ENCODE results near the gene RAPGEF5. TPM values are rescaled to one million over a fixed set of nuclear protein-coding genes. Genes with fewer than 3 reads are reported as not detected.

The RAPGEF5 gene
- total RNA-seq, 1 experiment from 2014 or later = 3.6 TPM

- peak; percentile 50 for DNase-seq (ENCODE audit: low read depth)
These were observed 137.9 kb downstream of the RAPGEF5 start for GRCh38 chr7:22219036-22219435.

DNA sequence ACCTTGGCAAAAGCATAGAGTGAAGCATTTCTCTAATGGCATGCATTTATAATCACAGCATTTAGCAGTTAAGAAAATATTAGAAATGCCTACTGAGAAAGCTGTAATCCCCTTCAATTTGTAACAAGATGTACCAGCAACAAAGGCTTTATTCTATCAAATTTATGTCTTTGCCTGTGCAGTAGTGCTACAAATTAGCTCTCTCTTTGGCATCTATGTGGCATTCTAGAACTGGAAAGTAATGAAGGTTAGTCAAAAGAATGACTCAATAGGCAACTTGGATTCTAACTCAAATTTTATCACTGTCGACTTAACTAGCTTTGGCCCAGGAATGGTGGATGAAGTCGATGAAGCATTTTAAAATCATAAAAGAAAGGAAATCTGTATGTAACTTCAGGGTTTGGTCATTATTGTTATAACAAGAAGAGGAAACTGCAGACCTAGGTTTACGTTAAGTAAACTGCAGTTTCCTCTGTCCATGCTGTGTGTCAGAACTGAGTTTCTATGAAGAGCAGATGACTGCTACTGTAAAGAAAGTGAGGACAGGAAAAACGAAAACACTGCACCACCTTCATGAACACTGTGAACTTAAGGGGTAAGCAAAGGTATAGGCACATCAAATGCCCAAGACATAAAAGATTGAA lies 140.0 kb downstream of the RAPGEF5 start:
- DNase-seq (ENCODE audit: low read depth) = no peak

- no peak for DNase-seq (ENCODE audit: low read depth)
These were observed 140.6 kb downstream of the RAPGEF5 start for GRCh38 chr7:22216309-22216708.

DNA sequence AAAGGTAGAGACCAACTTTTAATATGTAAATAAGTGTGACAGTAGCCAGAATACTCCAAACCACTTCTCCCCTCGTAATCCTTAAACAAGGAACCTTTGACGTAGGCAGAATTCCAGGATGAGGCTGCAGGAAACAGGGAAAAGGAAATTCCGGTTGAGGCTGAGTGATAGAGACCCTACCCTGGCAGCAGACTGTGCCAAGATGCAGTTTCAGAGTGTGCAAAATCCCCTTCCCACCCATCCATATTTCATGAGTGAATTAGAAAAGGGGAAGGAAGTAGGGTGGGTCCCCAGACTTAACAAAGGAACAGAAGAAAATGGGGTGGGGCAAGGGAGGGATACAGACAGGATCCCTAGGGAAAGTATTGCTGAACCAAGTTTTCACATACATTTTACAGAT lies 143.0 kb downstream of the RAPGEF5 start:
- no peak for DNase-seq (ENCODE audit: low read depth)

DNA sequence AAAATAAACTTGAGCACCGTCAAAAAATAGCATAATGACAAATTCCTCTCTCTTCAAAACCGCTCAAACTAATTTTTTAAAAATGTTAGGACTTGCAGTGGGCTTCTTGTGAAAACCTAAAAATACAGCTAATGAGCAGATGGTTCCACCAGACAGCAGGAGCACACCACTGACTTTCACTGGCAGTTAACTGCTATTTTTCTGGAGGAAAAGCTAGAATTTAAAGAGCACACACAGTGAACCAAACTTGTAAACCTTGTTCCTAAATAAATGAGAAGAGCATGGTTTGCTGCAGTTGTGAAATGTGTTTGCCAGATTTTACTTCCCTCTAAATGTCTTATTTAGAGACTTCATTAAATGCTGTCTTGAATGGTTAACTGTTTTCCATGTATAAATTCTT lies 143.9 kb downstream of the RAPGEF5 start:
- no peak for DNase-seq (ENCODE audit: low read depth)

- DNase-seq (ENCODE audit: low read depth) = no peak
These were observed 146.0 kb downstream of the RAPGEF5 start for GRCh38 chr7:22210967-22211366.

GRCh38 chr7:22210355-22210754 lies 146.6 kb downstream of the RAPGEF5 start:
- no peak for DNase-seq (ENCODE audit: low read depth)

- DNase-seq (ENCODE audit: low read depth) = no peak
These were observed 148.2 kb downstream of the RAPGEF5 start for GRCh38 chr7:22208799-22209198.

GRCh38 chr7:22207724-22208225 lies 149.2 kb downstream of the RAPGEF5 start:
- no peak for DNase-seq (ENCODE audit: low read depth)

GRCh38 chr7:22205631-22206030 lies 151.3 kb downstream of the RAPGEF5 start:
- DNase-seq (ENCODE audit: low read depth) = no peak

DNA sequence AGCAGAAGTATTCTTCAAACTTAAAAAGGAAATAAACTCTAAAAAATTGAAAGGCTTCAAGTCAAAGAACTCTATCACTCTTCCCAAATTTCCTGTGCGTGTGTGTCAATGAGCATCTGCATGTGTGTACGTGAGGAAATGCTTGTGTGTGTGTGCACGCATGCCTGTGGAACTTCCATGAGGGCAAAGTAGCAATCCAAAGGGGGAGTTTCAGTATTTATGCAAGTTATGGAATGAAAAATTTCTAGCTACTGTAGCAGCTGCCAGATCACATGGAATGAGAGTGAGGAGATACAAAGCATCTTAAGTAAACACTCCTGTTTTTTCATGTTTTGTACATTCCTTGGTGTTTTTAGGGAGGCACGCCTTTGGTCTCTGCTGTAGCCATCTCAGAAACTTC lies 152.6 kb downstream of the RAPGEF5 start:
- DNase-seq (ENCODE audit: low read depth) = no peak

- peak; percentile 17 for DNase-seq (ENCODE audit: low read depth)
These were observed 154.8 kb downstream of the RAPGEF5 start for GRCh38 chr7:22202141-22202540.

DNA sequence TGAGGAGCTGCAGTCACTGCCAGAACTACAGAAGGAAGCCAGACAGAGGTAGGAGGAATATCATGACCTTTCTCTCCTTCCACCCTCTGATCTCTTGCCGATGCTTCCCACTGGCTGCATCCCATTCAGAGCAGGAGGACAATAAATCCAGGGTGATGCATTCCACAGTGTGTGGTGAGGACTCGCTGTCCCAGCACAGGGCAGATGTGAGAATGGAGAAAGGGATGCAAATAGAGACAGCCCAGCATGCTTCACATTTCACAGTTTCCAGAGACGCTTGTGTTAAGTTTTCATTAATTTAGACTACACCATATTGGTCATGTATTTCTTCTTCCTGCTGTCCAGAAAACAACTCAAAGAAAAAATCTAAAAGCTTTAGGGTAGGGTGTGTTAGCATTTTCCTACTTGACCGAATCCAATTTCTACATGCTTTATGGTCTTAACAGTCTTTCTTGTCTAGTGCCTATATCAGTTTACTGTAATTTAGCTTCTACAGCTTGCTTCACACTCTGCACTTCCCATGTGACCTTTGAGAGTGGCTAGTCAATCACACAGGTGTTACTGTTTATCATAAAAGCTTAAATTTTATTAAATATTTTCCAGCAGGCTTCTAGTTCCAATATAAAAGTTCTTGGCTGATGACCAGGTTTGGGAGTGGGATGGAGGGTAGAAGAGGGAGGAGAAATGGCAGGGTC lies 155.6 kb downstream of the RAPGEF5 start:
- DNase-seq (ENCODE audit: low read depth) = no peak

DNA sequence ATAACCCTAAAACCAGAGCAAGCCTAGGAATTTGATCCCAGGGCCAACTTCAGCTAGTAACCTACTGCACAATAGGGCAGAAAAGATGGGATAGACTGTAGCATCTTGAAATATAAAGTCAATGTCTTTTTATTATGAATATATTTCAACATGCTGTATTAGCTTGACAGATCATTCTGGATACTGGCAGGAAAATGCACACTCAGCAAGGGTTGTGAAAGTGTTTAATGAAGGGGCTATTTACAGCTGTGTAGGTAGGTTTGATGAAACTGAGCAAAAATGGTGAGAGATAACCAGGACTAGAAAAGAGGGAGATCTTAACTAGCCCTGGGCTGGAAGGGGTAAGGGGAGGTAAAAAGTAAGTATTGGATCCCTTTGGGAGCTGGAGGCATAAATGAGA lies 156.2 kb downstream of the RAPGEF5 start:
- DNase-seq (ENCODE audit: low read depth) = no peak

DNA sequence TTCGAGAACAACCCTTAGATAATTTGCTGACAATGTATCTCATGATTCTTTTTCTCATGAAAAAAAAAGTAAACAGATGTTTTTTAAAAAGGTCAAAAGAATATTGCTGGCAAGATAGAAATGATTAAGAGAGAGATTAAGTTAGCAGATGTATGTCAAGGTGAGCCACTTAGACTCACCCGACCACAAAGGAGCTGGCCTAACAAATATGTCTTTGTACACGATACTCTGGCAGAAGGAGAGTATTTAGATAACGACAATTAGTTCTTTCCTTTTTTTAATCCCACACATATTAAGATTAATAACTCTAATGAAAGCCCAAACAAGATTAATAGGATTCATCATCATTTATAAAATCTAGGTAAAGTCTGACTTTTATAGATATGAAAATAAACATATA lies 156.7 kb downstream of the RAPGEF5 start:
- no peak for DNase-seq (ENCODE audit: low read depth)

DNA sequence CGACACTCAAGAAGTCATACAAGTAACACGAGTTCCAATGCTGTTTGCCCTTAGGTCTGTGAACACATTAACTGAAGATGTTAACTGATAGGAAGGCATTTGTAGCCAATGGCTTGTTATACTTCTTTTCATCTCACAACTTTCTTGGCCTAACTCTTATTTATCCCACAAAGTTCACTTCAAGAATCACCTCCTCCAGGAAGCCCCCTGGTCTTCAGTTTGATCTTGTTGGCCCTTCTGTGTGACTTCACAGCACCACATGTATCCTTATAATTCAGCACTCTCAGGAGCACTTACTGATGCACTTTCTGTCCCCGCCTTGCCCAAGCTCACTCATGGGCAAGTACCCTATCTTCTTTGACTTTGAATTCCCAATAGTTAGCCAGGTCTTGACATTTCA lies 159.6 kb downstream of the RAPGEF5 start:
- DNase-seq (ENCODE audit: low read depth) = no peak

DNA sequence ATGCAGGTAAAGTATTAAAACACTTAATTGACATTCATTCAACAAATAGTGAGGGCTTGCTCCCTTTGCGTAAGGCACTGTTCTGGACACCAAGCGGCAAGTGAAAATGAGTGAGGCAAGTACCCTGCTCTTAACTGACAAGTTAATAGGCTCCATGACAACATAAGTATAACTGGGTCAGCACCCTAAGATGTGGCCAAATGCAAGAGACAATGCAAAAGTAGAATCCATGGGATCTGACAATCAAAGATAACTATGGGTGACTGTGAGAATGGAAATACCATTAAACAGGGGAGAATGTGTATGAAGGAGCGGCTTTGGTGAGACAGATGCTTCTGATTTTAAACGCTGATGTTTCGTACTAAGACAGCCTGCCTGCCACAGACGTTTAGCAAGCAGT lies 160.5 kb downstream of the RAPGEF5 start:
- DNase-seq (ENCODE audit: low read depth) = no peak

- DNase-seq (ENCODE audit: low read depth) = no peak
These were observed 161.4 kb downstream of the RAPGEF5 start for GRCh38 chr7:22195397-22196172.

GRCh38 chr7:22194658-22195273 lies 162.2 kb downstream of the RAPGEF5 start:
- DNase-seq (ENCODE audit: low read depth) = no peak

DNA sequence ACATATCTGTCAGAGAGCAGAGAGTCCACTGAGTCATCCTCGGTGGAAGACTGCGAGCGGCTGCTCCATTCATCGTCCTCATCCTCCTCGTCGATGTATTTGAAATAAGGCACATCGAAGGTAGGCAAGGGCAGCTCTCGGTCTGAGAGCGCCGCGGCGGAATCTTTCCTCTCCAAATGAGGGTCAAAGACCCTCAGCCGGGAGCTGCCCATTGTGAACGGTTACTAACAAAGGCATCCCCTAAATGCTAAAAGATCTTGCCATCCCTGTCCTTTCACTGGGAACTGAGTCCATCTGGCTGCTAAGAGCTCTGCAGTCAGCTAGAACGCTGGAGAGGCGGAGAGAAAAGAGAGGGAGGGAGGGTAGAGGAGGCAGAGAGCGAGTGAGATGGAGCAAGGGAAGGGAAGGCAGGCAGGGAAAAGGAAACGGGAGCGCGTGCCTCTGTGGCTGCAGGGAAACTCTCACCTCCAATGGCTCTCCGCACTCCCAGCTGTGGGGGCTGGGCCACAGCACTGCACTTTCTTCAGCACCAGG lies 163.4 kb downstream of the RAPGEF5 start:
- no peak for DNase-seq (ENCODE audit: low read depth)

DNA sequence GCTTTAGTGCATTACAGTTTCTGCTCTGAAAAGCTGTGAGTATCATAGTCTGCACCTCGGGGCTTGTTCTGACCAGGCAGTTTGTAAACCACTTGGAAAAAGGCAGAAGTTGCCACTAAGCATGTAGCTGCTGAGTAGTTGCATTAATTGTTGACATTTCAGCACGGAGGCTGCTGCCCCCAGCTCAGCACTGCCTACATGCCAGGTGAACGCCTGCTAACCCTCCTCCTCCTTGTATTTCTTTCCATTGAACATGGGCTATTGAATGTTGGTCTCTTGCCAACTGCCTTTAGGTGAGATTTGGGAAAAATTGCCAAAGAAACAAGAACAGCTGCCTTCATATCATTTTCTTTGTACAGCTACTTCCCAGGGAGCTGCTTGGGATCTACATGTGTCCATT lies 164.2 kb downstream of the RAPGEF5 start:
- no peak for DNase-seq (ENCODE audit: low read depth)

DNA sequence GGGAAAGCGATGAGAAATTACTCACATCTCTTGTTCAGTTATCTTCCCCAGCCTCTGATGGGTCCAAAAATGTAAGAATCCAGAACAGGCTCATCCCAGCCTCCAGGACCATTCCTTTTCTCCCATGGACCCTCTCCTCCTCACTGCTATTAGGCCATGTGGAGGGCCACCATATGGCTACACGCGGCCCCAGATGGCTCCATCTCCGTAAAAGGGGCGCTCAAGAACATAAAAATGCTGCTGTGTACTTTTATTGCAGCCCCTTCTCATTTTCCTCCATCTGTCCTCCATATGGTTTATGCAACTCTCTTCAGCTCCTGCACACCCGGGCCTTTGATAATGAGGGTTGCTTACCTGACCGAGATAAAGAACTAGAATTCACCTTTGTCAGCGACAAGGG lies 166.2 kb downstream of the RAPGEF5 start:
- no peak for DNase-seq (ENCODE audit: low read depth)

All from RPMI7951 (cell line).